Measurements from ENCODE around the gene TBC1D25. TPM values are rescaled to one million over a fixed set of nuclear protein-coding genes. Genes with fewer than 3 reads are reported as not detected.
A peak's percentile ranks its signal among the peaks of the same experiment; 100 is the strongest.
"Not testable (repeated sequence)": the region's sequence is repeated elsewhere in the genome, so short reads cannot be mapped to it uniquely, and the experiment has no call there.

Gene TBC1D25
- polyA plus RNA-seq, 3 donors = 7.6 to 12.8 (median 9.5) TPM

GRCh38 chrX:48511560-48511959 is 28.0 kb upstream of the TBC1D25 start:
- no peak for DNase-seq (ENCODE audit: extremely low read depth in 1 of 11, low read depth in 9 of 11, low spot score in 4 of 11)

GRCh38 chrX:48512371-48512935 is 27.1 kb upstream of the TBC1D25 start:
- DNase-seq (ENCODE audit: extremely low read depth in 1 of 11, low read depth in 9 of 11, low spot score in 4 of 11) = no peak

- DNase-seq (ENCODE audit: extremely low read depth in 1 of 11, low read depth in 9 of 11, low spot score in 4 of 11) = no peak
Observed at GRCh38 chrX:48513670-48514069, 25.8 kb upstream of the TBC1D25 start.

- no peak for DNase-seq (ENCODE audit: extremely low read depth in 1 of 11, low read depth in 9 of 11, low spot score in 4 of 11)
Observed at GRCh38 chrX:48514126-48514806, 25.2 kb upstream of the TBC1D25 start.

- no peak for DNase-seq (ENCODE audit: extremely low read depth in 1 of 11, low read depth in 9 of 11, low spot score in 4 of 11)
Observed at GRCh38 chrX:48514868-48515460, 24.6 kb upstream of the TBC1D25 start.

GRCh38 chrX:48515842-48516241 is 23.7 kb upstream of the TBC1D25 start:
- DNase-seq (ENCODE audit: extremely low read depth in 1 of 11, low read depth in 9 of 11, low spot score in 4 of 11) = no peak

GRCh38 chrX:48516285-48516684 is 23.2 kb upstream of the TBC1D25 start:
- no peak for DNase-seq (ENCODE audit: extremely low read depth in 1 of 11, low read depth in 9 of 11, low spot score in 4 of 11)

GRCh38 chrX:48516987-48517386 is 22.5 kb upstream of the TBC1D25 start:
- no peak for DNase-seq (ENCODE audit: extremely low read depth in 1 of 11, low read depth in 9 of 11, low spot score in 4 of 11)

GRCh38 chrX:48519481-48519880 is 20.0 kb upstream of the TBC1D25 start:
- not testable (repeated sequence) for DNase-seq (ENCODE audit: extremely low read depth in 1 of 11, low read depth in 9 of 11, low spot score in 4 of 11)

GRCh38 chrX:48520455-48520854 is 19.1 kb upstream of the TBC1D25 start:
- no peak for DNase-seq (ENCODE audit: extremely low read depth in 1 of 11, low read depth in 9 of 11, low spot score in 4 of 11)

GRCh38 chrX:48520976-48521352 is 18.6 kb upstream of the TBC1D25 start:
- no peak for DNase-seq (ENCODE audit: extremely low read depth in 1 of 11, low read depth in 9 of 11, low spot score in 4 of 11)

GRCh38 chrX:48521353-48522243 is 17.9 kb upstream of the TBC1D25 start, which contains the start of gene EBP:
Gene EBP, plus strand, starts transcription at chrX:48521808. Its CDS starts 1,964 bp downstream, at chrX:48523772.
- DNase-seq (ENCODE audit: extremely low read depth in 1 of 11, low read depth in 9 of 11, low spot score in 4 of 11) = peak in 10 of 11 donors; percentile 71 to 87 (median 78)

- DNase-seq (ENCODE audit: extremely low read depth in 1 of 11, low read depth in 9 of 11, low spot score in 4 of 11) = no peak
Observed at GRCh38 chrX:48522291-48522690, 17.2 kb upstream of the TBC1D25 start.

- DNase-seq (ENCODE audit: extremely low read depth in 1 of 11, low read depth in 9 of 11, low spot score in 4 of 11) = no peak
Observed at GRCh38 chrX:48523682-48524081, 15.8 kb upstream of the TBC1D25 start.

- DNase-seq (ENCODE audit: extremely low read depth in 1 of 11, low read depth in 9 of 11, low spot score in 4 of 11) = not testable (repeated sequence)
Observed at GRCh38 chrX:48525853-48526252, 13.7 kb upstream of the TBC1D25 start.

- DNase-seq (ENCODE audit: extremely low read depth in 1 of 11, low read depth in 9 of 11, low spot score in 4 of 11) = no peak
Observed at GRCh38 chrX:48530736-48531135, 8.8 kb upstream of the TBC1D25 start.

GRCh38 chrX:48531358-48531959 is 8.1 kb upstream of the TBC1D25 start:
- no peak for DNase-seq (ENCODE audit: extremely low read depth in 1 of 11, low read depth in 9 of 11, low spot score in 4 of 11)

- no peak for DNase-seq (ENCODE audit: extremely low read depth in 1 of 11, low read depth in 9 of 11, low spot score in 4 of 11)
Observed at GRCh38 chrX:48532161-48532560, 7.4 kb upstream of the TBC1D25 start.

- no peak for DNase-seq (ENCODE audit: extremely low read depth in 1 of 11, low read depth in 9 of 11, low spot score in 4 of 11)
Observed at GRCh38 chrX:48533165-48533564, 6.3 kb upstream of the TBC1D25 start.
